ENCODE data around the gene ASB18. TPM values are rescaled to one million over a fixed set of nuclear protein-coding genes. Genes with fewer than 3 reads are reported as not detected.
A peak's percentile ranks its signal among the peaks of the same experiment; 100 is the strongest.

The ASB18 gene
- total and polyA plus RNA-seq, 3 experiments from 2014 or later: not detected

GRCh38 chr2:236246711-236247246 is 17.4 kb downstream of the ASB18 start:
- H3K27me3 ChIP-seq (ENCODE audit: insufficient read depth, low read length, poor library complexity, severe bottlenecking): no peaks in the 10 kb centered on the region
- Mint-ChIP-seq H3K27me3 (peaks cover 11 to 21% of the 10 kb centered on the region in 2 donors), H3K4me1 (no peaks in the 10 kb centered on the region), H3K9me3 (no peaks in the 10 kb centered on the region), H3K4me3 (no peak overlapping the region), H3K27ac (no peak overlapping the region), H3K36me3 (no peaks in the 10 kb centered on the region)
- H3K27ac ChIP-seq (ENCODE audit: low read depth, low read length): no peak overlapping the region
- no peaks in the 10 kb centered on the region for H3K9me3 ChIP-seq (ENCODE audit: low read length)
- H3K36me3 ChIP-seq (ENCODE audit: insufficient read depth, low read length): no peaks in the 10 kb centered on the region
- CTCF ChIA-PET: no interaction called here
- DNase-seq: no peak
- H3K4me3 ChIP-seq (ENCODE audit: low read length): no peak overlapping the region
- POLR2A ChIA-PET: no interaction called here
- H3K4me1 ChIP-seq (ENCODE audit: insufficient read depth, low read length): no peaks in the 10 kb centered on the region

- Mint-ChIP-seq H3K27me3 (peaks cover 12 to 25% of the 10 kb centered on the region in 2 donors), H3K4me3 (no peak overlapping the region)
Measured at GRCh38 chr2:236244256-236244655, 19.9 kb downstream of the ASB18 start.

GRCh38 chr2:236242057-236242495 is 22.1 kb downstream of the ASB18 start:
- Mint-ChIP-seq H3K27me3 (peaks cover 16 to 34% of the 10 kb centered on the region in 2 donors), H3K9me3 (peaks cover 0 to 4% (median 0%) of the 10 kb centered on the region in 5 donors), H3K4me1 (no peaks in the 10 kb centered on the region), H3K4me3 (no peak overlapping the region), H3K27ac (no peak overlapping the region), H3K36me3 (no peaks in the 10 kb centered on the region)
- DNase-seq: no peak
- H3K27me3 ChIP-seq (ENCODE audit: insufficient read depth, low read length, poor library complexity, severe bottlenecking): no peaks in the 10 kb centered on the region
- no peaks in the 10 kb centered on the region for H3K4me1 ChIP-seq (ENCODE audit: insufficient read depth, low read length)
- no peak overlapping the region for H3K27ac ChIP-seq (ENCODE audit: low read depth, low read length)
- ChIA-PET CTCF (no interaction called here), POLR2A (no interaction called here)
- no peaks in the 10 kb centered on the region for H3K9me3 ChIP-seq (ENCODE audit: low read length)
- no peak overlapping the region for H3K4me3 ChIP-seq (ENCODE audit: low read length)
- no peaks in the 10 kb centered on the region for H3K36me3 ChIP-seq (ENCODE audit: insufficient read depth, low read length)

More at GRCh38 chr2:236244256-236244655, 19.9 kb downstream of the ASB18 start:
- H3K9me3 ChIP-seq (ENCODE audit: low read length): no peaks in the 10 kb centered on the region
- Mint-ChIP-seq H3K4me1 (no peaks in the 10 kb centered on the region), H3K27ac (peak overlapping the region in 1 of 8 donors; percentile 72), H3K36me3 (no peaks in the 10 kb centered on the region), H3K9me3 (no peaks in the 10 kb centered on the region)
- H3K4me1 ChIP-seq (ENCODE audit: insufficient read depth, low read length): no peaks in the 10 kb centered on the region
- H3K27ac ChIP-seq (ENCODE audit: low read depth, low read length): no peak overlapping the region
- POLR2A ChIA-PET: no interaction called here
- DNase-seq: no peak
- no peaks in the 10 kb centered on the region for H3K27me3 ChIP-seq (ENCODE audit: insufficient read depth, low read length, poor library complexity, severe bottlenecking)
- no peaks in the 10 kb centered on the region for H3K36me3 ChIP-seq (ENCODE audit: insufficient read depth, low read length)
- H3K4me3 ChIP-seq (ENCODE audit: low read length): no peak overlapping the region
- CTCF ChIA-PET: no interaction called here

GRCh38 chr2:236241181-236242056 is 22.8 kb downstream of the ASB18 start:
- ChIA-PET POLR2A (no interaction called here), CTCF (no interaction called here)
- Mint-ChIP-seq H3K36me3 (no peaks in the 10 kb centered on the region), H3K4me3 (no peak overlapping the region), H3K4me1 (peaks cover 0 to 2% (median 0%) of the 10 kb centered on the region in 3 donors), H3K27ac (no peak overlapping the region), H3K27me3 (peaks cover 19 to 38% of the 10 kb centered on the region in 2 donors), H3K9me3 (peaks cover 0 to 4% (median 0%) of the 10 kb centered on the region in 5 donors)
- no peak for DNase-seq
- no peaks in the 10 kb centered on the region for H3K27me3 ChIP-seq (ENCODE audit: insufficient read depth, low read length, poor library complexity, severe bottlenecking)
- no peaks in the 10 kb centered on the region for H3K9me3 ChIP-seq (ENCODE audit: low read length)
- no peaks in the 10 kb centered on the region for H3K4me1 ChIP-seq (ENCODE audit: insufficient read depth, low read length)
- H3K4me3 ChIP-seq (ENCODE audit: low read length): no peak overlapping the region
- no peak overlapping the region for H3K27ac ChIP-seq (ENCODE audit: low read depth, low read length)
- no peaks in the 10 kb centered on the region for H3K36me3 ChIP-seq (ENCODE audit: insufficient read depth, low read length)

GRCh38 chr2:236240228-236240990 is 23.8 kb downstream of the ASB18 start:
- Mint-ChIP-seq H3K9me3 (peaks cover 0 to 4% (median 0%) of the 10 kb centered on the region in 5 donors), H3K27me3 (peaks cover 29 to 40% of the 10 kb centered on the region in 2 donors), H3K27ac (peak overlapping the region in 1 of 8 donors; percentile 71), H3K4me3 (no peak overlapping the region), H3K36me3 (no peaks in the 10 kb centered on the region), H3K4me1 (peaks cover 0 to 2% (median 0%) of the 10 kb centered on the region in 3 donors)
- CTCF ChIA-PET: no interaction called here
- DNase-seq: no peak
- Histone ChIP-seq H3K9me3 (ENCODE audit: low read length) (no peaks in the 10 kb centered on the region), H3K27me3 (ENCODE audit: insufficient read depth, low read length, poor library complexity, severe bottlenecking) (peaks cover 4% of the 10 kb centered on the region), H3K4me3 (ENCODE audit: low read length) (no peak overlapping the region), H3K27ac (ENCODE audit: low read depth, low read length) (no peak overlapping the region), H3K4me1 (ENCODE audit: insufficient read depth, low read length) (no peaks in the 10 kb centered on the region), H3K36me3 (ENCODE audit: insufficient read depth, low read length) (no peaks in the 10 kb centered on the region)
- POLR2A ChIA-PET: no interaction called here

GRCh38 chr2:236239276-236240065 is 24.7 kb downstream of the ASB18 start:
- CTCF ChIA-PET: no interaction called here
- H3K27ac ChIP-seq (ENCODE audit: low read depth, low read length): no peak overlapping the region

GRCh38 chr2:236238751-236239150 is 25.5 kb downstream of the ASB18 start:
- Mint-ChIP-seq H3K9me3 (peaks cover 0 to 5% (median 2%) of the 10 kb centered on the region in 5 donors), H3K27me3 (peaks cover 35 to 55% of the 10 kb centered on the region in 2 donors), H3K4me3 (no peak overlapping the region), H3K36me3 (no peaks in the 10 kb centered on the region), H3K4me1 (peaks cover 0 to 2% (median 0%) of the 10 kb centered on the region in 3 donors), H3K27ac (no peak overlapping the region)
- H3K4me1 ChIP-seq (ENCODE audit: insufficient read depth, low read length): no peaks in the 10 kb centered on the region
- ChIA-PET POLR2A (no interaction called here), CTCF (no interaction called here)
- DNase-seq: no peak
- peaks cover 8% of the 10 kb centered on the region for H3K27me3 ChIP-seq (ENCODE audit: insufficient read depth, low read length, poor library complexity, severe bottlenecking)
- H3K36me3 ChIP-seq (ENCODE audit: insufficient read depth, low read length): no peaks in the 10 kb centered on the region
- no peak overlapping the region for H3K27ac ChIP-seq (ENCODE audit: low read depth, low read length)
- no peaks in the 10 kb centered on the region for H3K9me3 ChIP-seq (ENCODE audit: low read length)
- no peak overlapping the region for H3K4me3 ChIP-seq (ENCODE audit: low read length)

More at GRCh38 chr2:236239276-236240065, 24.7 kb downstream of the ASB18 start:
- H3K27me3 Mint-ChIP-seq: peaks cover 32 to 48% of the 10 kb centered on the region in 2 donors
- no peak overlapping the region for H3K27ac Mint-ChIP-seq
- H3K4me3 Mint-ChIP-seq: no peak overlapping the region
- DNase-seq: no peak
- Histone ChIP-seq H3K27me3 (ENCODE audit: insufficient read depth, low read length, poor library complexity, severe bottlenecking) (peaks cover 8% of the 10 kb centered on the region), H3K4me1 (ENCODE audit: insufficient read depth, low read length) (no peaks in the 10 kb centered on the region), H3K9me3 (ENCODE audit: low read length) (no peaks in the 10 kb centered on the region), H3K36me3 (ENCODE audit: insufficient read depth, low read length) (no peaks in the 10 kb centered on the region), H3K4me3 (ENCODE audit: low read length) (no peak overlapping the region)
- no peaks in the 10 kb centered on the region for H3K36me3 Mint-ChIP-seq
- POLR2A ChIA-PET: no interaction called here
- peaks cover 0 to 2% (median 0%) of the 10 kb centered on the region in 3 donors for H3K4me1 Mint-ChIP-seq
- H3K9me3 Mint-ChIP-seq: peaks cover 0 to 4% (median 0%) of the 10 kb centered on the region in 5 donors

Data from CD8-positive, alpha-beta memory T cell (primary cell).